ENCODE measurements around the gene RPRM.
A peak's percentile ranks its signal among the peaks of the same experiment; 100 is the strongest.
"Not testable (repeated sequence)": the region's sequence is repeated elsewhere in the genome, so short reads cannot be mapped to it uniquely, and the experiment has no call there.

Gene RPRM

DNA sequence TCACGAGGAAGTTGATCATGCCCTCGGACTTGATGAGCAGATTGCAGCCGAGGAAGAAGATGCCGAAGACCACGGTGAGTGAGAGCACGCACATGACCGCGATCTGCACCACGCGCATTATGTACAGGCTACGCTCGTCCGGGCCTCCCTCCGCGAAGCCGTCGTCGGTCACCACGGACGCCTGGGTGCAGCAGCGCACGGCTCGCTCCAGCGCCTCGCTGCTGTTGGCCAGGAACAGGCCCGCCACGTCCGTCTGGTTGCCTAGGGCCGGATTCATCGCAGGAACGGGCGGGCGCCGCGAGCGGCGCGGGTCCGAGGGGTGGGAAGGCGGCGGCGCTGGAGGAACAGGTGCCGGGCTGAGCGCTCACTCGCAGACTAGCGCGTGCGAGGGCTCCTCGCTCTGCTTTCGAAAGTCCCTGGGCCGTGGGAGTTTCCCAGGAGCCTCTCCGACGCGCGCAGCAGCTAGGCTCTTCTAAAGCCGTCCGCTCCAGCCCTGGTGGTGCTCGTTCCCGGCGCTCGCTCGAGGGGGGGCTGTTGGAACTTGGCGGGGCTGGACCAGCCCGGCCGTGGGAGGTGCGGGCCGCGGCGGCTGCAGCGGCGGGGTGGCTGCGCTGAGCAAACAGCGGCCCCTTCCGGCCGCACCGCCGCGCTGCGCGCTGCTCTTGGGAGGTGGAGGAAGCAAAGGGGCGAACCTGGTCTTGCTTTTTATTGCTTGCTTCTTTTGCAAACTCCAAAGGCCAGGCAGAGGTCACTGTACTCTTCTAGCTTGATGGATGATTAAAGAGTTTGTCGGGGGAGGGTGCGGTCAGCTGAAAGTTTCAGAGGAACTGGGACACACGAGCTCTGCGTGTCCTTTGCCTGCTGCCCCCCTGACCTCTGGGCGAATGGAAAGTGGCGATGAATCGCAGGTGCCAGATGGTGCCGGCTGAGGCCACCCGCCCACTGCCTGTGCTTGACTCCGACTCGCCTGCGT lies at the start of gene RPRM:
Gene RPRM, minus strand, starts transcription at position 474 of the 973 bp plus-strand sequence. Its CDS starts 197 bp downstream, at position 277.
- DNase-seq (ENCODE audit: low spot score) = peak; percentile 61

DNA sequence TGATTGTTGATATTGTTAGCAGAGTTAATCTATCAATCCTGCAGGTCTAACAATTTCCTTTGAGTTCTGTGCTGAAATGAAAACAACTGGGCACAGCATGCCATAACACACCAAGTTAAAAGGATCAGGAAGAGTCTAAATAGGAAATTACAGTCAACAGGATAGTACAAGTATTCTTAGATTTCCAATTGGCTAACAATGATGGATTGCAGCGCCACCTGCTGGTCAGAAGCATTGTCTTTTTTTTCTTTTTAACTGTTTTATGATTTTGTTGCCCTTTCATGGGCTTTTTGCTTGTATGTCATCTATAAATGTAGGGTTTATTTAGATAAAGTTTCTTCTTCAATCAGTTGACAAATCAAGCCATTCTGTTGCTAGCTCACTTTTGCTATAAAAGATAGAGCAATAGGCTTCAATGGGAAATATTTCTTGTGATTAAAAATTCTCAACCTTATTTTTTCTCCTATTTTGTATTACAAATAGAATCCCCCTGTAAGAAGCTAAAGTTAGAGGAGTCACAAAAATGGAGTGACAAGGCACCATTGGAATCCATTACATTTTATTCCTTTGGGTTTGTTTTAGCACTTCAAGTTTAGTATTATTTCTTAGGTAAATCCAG lies 40.8 kb upstream of the RPRM start:
- no peak for DNase-seq (ENCODE audit: low spot score)

DNA sequence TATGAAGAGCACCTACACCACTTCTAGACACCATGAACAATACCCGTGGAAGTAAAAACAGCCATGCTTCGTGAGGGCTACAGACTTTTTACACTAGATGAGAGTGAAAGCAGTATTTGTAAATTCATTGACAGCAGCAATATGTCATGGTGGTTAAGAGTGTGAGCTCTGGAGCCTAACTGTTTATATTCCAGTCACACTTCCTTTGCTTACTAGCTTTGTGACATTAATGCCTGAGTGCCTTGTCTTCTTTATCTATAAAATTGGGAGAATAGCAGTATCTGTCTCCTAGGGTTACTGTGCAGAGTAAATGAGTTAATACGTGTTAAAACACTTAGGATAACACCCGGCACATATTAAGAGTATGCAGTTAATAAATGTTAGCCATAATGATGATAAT lies 33.8 kb upstream of the RPRM start:
- no peak for DNase-seq (ENCODE audit: low spot score)

DNA sequence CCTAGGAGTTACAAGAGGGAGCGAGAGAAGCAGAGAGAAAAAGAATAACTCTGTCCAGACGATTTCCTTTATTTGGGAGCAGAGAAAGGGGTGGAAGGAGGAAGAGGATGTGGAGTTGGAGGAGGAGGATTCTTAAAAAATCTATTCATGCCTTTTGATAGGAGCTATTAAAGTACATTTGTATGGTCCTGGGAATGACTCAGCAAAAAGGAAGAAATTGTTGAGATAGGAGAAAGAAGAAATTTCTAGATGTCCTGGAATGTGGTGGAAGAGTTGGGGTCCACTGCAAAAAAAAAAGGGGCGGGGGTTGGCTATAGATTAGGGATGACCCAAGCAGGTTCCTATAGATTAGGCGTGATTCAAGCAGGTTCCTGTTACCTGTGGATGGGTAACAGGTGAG lies 32.4 kb upstream of the RPRM start:
- no peak for DNase-seq (ENCODE audit: low spot score)

DNA sequence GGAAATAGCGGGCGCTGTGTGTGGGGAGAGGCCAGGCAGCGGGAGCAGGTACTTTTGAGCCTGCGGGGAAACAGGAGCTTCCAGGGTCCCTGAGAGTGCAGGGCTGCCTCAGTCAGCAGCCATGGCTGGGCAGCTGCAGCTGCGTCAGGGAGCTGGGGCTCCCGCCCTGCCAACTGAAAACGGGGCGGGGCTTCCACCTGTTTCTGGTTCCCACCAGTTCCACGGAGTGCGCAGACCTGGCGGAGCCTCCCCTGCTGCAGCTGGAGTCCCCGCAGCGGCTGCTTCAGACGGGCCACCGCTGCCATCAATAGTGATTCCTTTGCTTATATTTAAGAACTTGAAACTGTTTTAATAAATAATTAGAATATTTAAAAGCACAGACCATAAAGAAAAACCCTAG lies 30.6 kb upstream of the RPRM start:
- no peak for DNase-seq (ENCODE audit: low spot score)

DNA sequence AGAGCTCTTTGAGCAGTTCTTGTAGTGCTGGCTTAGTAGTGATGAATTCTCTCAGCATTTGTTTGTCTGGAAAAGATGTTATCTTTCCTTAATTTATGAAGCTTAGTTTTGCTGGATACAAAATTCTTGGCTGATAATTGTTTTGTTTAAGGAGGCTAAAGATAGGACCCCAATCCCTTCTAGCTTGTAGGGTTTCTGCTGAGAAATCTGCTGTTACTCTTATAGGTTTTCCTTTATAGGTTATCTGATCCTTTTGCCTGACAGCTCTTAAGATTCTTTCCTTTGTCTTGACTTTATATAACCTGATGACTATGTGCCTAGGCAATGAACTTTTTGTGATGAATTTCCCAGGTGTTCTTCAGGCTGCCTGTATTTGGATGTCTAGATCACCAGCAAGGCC lies 27.9 kb upstream of the RPRM start:
- DNase-seq (ENCODE audit: low spot score) = not testable (repeated sequence)

DNA sequence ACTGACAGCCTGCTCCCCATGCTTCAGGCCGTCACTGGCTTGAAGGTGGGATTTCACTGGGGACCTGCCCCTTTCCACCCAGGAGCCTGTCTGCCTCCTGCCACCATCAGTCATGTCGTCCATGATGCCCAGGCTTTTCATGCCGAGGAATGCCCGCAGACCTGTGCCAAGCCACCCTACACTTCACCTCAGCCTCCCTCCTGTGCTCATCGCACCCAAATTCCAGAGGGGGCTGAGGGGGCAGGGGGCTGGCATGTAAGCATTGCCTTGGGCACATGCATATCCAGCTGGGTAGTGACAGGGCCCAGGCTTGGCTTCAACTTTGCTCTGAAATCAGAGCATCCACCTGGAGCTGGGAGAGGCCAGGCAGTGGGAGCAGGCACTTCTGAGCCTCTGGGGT lies 20.9 kb upstream of the RPRM start:
- no peak for DNase-seq (ENCODE audit: low spot score)

DNA sequence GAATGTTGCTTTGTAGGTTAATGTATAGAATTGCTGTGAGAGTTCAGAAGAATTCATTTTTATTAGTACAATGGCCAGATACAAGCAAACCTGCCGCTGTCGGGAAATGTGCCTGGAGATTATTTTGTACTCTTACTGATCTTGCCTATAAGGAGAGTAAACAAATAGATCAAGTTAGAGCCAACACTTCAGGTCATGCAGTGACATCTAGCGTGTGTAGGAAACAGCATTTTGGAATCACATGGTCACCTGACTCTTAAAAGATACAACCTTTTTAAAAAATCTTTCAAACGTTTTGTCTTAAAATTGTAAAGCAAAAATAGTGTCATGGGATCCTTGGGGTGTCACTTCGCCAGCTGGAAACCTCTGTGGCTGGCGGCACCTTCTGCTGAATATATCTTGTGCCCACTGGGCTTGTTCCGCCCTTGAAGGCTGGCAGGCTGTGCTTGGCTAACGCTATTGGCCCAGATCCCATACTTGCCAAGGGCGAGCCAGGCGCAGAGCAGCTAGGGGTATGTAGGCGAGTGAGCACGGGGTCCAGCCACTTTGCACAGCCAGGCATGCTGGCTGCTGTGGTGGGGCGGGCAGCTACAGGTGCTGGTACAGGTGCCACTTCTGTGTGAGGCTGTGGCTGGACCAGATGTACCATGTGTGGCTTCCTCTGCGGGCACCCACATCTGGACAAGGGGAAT lies 19.5 kb upstream of the RPRM start:
- DNase-seq (ENCODE audit: low spot score) = no peak

DNA sequence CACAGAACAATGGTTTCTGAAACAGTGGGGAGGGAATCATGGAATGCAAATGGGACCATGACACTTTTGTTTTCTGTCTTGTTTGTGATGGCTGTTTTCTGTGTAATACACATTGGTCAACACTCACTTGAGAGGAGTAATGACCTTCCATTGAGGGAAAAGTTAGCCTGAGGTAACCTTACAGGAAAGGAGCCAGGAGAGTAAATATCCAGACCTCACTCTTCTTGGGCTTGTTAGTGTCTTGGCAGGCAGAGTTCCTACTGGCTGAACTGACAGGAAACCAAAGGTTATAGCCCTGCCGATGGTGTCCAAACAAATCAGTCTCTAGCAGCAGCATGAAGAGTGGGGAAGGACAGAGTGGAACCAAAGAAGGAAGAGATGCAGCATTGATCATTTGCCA lies 17.2 kb upstream of the RPRM start:
- DNase-seq (ENCODE audit: low spot score) = no peak

DNA sequence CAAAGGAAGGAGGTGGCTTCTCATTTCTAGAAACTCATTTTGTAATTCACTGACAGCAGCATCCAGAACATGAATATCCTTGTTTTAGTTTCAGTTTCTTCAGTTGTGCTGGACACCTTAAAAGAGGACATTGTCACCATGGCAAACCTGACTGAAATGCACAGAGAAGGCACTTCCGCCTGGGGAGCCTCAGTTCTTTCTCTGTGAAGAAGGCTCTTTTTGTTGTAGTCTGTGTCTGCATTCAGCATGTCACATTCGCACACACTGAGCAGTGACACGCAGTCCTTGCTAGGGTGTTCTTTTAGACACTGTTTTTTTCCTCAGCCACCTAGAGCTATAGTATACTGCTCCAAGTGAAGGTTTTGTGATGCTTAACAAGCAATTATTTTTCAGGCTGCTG lies 9.5 kb upstream of the RPRM start:
- DNase-seq (ENCODE audit: low spot score) = no peak

DNA sequence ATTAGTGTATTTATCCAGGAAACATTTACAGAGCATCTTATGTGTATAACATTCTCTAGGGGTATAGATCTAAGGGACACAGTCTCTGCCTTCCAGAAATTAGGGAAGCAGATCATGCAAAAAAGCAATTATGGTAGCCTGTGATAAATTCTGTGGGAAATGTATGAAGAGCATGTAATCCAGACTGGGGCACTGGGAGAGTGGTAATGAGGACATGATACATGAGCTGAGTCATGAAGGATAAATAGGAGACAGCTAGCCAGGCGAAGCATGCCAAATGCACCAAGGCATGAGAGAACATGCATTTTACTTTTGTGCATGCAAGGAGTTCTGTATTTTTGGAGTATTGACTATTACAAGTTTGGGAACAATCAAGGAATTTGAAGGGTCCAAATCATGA lies 8.9 kb upstream of the RPRM start:
- DNase-seq (ENCODE audit: low spot score) = no peak

DNA sequence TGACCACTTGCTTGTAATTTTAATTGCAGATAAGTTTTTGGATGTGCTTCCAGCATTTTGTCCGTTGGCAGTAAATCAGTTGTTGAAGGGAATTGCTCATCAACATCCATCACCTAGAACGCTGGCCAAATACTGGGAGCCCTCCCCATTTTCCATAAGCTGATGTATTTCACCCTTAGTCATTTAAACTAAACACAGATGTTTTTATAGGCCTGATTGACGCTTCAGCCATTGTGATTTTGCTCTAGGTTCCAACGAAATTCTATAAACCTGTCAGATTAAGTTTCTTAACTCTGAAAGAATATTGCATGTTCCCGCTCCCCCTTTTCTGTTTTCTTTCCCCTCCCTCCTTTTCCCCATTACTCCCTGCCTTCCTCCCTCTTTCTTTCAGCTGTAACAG lies 1.0 kb upstream of the RPRM start:
- DNase-seq (ENCODE audit: low spot score) = no peak

DNA sequence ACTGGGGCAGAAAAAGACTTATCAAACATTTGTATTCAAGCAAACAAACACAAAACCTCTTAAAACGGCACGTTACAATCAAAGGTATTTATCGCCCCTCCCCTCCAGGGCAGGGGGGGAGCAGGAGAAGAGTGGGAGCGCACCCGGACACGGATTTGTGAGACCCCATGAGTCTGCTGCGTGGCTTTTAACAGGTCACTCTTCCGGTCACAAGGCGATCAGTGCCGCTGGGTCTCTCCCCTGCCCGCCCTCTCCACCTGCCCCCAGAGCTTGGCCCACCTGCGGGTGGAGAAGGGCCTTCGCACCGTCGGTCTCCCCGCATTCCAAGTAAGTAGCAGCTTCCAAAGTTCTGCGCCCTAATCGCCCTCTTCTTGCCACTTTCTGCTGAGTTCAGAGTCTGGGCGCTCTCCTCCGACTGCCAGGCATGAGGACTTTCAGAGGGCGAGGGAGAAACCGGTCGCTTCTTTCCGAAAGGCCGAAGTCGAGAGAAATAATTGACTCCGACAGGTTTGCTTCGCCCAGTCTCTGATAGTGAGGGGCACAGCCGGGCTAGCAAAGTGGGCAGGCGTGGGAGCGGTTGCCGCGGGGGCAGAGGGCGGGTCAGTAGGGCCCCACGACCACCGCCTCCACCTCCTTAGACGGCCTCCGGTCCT lies 800 bp downstream of the RPRM start:
- DNase-seq (ENCODE audit: low spot score) = no peak

DNA sequence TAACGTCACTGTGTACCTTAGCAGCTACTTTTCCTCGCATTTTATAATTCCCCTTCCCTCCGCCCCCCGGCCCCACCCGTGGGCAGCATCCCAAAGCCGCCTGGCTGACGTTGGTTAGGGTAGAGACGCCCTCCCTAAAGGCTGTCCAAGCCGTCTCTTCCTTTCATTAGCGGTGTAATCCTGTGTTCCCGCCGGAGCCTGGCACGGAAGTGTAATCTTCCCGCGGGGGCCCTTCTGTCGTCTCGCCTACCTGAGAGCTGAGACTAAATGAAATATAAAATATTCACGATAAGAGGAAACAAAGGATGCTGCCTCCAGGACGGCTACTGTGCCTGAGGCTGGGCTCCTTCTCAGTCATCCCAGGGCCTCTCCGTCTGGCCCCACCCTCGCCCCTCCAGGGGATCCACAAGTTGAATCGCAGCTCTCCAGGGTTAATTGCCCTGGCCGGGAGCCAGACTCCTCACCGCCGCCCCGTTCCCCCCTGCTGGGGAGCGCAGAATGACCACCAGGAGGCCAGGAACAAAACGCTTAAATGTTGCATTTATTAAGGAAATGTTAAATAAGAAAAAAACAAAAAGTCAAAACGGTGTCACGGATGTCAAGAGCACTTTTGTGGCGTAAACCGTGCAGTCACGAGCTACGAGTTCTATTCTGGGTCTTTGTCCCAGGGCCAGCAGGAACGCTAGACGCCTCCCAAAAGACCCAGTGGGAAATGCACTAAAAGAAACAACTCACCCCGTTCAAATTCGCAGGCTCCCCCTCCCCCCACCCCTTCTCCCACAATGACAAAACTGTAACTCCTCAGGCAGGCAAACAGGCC lies 1.5 kb downstream of the RPRM start:
- no peak for DNase-seq (ENCODE audit: low spot score)

DNA sequence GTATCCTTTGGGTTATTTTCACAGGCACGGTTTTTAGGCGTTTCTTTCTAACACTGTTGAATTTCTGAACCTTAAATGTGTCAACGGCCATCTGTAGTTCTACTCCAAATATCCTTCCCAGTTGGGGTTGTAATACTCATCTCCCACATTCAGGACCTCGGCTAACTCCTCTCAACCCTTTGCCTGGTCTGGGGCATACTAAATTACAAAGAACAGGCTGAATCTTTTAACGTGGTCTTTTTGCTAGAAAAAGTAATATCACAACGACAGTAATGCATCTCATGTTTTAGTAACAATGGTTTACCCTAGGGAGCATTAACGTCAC lies 2.1 kb downstream of the RPRM start:
- no peak for DNase-seq (ENCODE audit: low spot score)

DNA sequence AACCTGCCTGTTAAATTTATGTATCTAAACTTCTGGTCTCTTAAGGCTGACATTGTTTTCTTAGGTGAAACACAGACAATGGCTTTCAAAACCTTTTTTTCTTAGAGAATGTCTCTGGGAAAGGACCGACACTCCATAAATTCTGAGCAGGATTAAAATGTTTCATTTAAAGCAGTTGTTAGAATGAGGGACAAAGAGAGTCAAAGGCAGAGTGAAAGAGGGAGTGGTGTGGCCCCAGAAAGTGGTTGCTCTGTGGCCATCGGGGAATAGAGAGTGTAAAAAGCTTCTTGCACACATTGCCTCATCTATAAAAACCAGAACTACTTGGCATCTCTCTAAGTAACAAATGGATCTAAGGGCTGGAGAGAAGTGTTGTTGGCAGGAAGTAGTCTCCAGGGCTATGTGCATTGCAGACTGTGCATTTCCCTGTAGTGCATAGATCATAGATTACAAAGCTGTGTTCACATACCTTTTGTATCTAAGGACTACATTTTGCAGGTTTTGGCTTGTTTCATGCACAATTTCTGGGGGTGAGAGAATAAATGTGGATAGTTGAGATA lies 3.6 kb downstream of the RPRM start:
- DNase-seq (ENCODE audit: low spot score) = no peak

DNA sequence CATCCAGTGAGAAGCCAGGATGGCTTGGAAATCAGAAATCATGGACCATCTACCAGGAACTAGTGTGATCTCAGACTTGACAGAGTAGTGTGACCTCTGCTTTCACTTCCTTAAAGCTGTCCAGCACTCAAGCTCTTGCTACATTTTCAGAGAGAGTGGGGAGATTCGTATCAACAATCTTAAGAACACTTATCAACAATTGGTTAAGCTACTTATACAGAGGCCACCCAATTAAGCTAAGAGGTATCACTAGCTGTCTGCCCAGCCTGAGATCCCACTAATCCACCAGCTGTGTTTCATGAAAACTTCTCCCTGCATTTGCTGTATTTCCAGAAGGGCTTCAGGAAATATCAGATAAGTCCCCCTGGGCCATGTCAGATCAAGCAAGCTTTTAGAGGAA lies 4.2 kb downstream of the RPRM start:
- DNase-seq (ENCODE audit: low spot score) = no peak

DNA sequence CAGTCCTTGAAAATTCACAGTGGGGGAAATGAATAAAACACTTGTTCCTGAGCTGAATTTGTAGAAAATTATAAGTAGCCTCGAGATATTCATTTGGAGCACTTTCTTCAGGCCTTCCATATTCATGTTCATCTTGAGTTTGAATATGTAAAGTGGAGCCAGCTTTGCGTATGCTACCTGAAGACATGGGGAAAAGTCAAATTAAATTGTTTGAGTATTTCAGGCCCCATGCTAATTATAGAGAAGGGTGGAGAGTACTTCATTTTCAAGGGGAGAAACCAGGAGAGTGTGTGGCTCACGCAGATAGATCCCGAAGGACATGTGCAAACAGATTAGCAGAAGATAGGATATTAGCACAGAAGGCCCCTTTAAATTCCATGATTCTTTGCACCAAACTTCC lies 7.7 kb downstream of the RPRM start:
- DNase-seq (ENCODE audit: low spot score) = no peak

DNA sequence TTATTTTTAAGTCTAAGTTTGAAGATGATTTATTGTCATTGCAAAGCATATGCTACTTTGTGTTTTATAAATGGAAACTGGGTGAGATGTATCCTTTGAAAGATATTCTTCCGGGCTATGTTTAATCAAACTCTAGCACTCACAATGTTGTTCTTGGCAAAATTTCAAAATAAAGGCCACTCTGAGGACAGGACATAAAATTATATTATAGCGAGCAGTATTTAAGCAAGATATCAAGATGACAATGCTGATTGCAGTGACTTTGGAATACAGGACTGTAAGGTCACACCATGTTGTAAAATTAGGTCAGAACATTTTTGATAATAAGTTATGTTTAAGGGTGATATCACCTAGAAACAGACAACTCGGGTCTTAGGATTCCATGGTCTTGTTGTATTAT lies 14.2 kb downstream of the RPRM start:
- DNase-seq (ENCODE audit: low spot score) = no peak

DNA sequence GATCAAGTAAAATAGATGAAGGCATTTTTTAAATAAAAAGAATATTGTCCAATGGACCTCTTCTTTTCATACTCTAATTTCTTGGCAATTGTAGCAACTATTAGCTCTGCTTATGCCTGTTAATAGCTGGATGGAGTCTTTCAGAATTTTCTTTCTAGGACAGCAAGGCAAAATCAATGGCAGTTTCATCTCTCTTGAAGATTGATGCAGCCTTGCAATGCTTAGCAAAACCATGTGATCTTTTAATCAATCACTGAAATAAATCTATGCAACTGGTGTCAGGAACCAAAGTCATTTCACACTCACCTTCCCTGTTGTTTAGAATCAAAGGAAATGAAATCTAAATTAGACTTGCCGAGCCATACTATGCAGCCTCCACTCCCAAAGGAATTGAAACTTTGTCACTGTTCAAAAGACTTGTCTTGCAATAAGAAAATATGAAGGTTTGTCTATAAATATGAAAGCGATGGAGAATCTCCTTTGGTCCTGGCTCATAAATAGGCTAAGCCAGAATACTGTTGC lies 16.2 kb downstream of the RPRM start:
- DNase-seq (ENCODE audit: low spot score) = no peak

DNA sequence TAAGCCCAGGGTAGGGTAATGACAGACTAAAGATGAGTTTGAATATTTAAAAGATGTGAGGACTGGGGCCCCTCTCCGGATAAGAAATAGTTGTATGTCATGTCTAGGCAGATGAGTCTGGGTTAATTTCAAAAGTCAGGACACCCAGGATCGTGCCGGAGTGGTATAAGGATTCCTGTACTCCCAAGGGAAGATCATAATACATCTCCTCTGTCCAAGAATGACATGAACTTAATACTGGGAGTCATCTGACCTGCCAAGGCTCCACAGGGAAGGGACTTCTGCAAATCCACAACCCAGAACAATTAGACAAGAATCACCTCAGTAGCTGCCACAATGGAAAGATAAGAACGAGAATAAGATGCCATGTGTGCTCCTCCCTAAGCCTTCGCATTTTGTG lies 17.1 kb downstream of the RPRM start:
- DNase-seq (ENCODE audit: low spot score) = no peak

Data from hepatic stellate cell (primary cell).